Progenitor cell of endocrine pancreas (in vitro differentiated cells): Measurements from ENCODE around the gene CHST15. TPM values are rescaled to one million over a fixed set of nuclear protein-coding genes. Genes with fewer than 3 reads are reported as not detected.

ENCODE experiments used
- DNase-seq: peaks from one replicate; pipeline ENCODE4 v3.0.0; 2021; ENCODE audit warnings: low spot score; ENCODE audit not compliant: unreplicated experiment
- H3K27ac Mint-ChIP-seq: 2 replicates; pipeline ENCODE4 v1.8.0; 2021; ENCODE audit warnings: mild to moderate bottlenecking, moderate library complexity, mixed read lengths
- H3K27me3 Mint-ChIP-seq: 2 replicates; pipeline ENCODE4 v1.8.0; 2021; ENCODE audit warnings: mixed read lengths
- H3K36me3 Mint-ChIP-seq: 2 replicates; pipeline ENCODE4 v1.8.0; 2022; ENCODE audit warnings: mixed read lengths; ENCODE audit not compliant: insufficient read depth
- H3K4me1 Mint-ChIP-seq: 2 replicates; pipeline ENCODE4 v1.8.0; 2021; ENCODE audit warnings: low read depth, mixed read lengths
- H3K4me3 Mint-ChIP-seq: 2 replicates; pipeline ENCODE4 v1.8.0; 2021; ENCODE audit warnings: low read depth, mild to moderate bottlenecking, moderate library complexity, mixed read lengths
- H3K9me3 Mint-ChIP-seq: 2 replicates; pipeline ENCODE4 v1.8.0; 2021; ENCODE audit warnings: low read depth, mixed read lengths
- CTCF ChIP-seq: fragments of 200-600 bp; sonication (generic); IDR thresholded peaks from one replicate; pipeline ENCODE4 v1.5.0; 2021; ENCODE audit warnings: antibody characterized with exemption, mild to moderate bottlenecking; ENCODE audit not compliant: unreplicated experiment
- total RNA-seq: library from RNA; stranded (reverse); gene quantifications from 2 replicates; pipeline ENCODE4 v1.2.1, GENCODE V29; 2021

The CHST15 gene
- total RNA-seq, 1 donor from 2014 or later, result 7.9 TPM

- Mint-ChIP-seq H3K4me1 (no peaks in the 10 kb centered on the region), H3K27me3 (peaks cover 6% of the 10 kb centered on the region), H3K27ac (no peak overlapping the region), H3K4me3 (no peak overlapping the region), H3K9me3 (no peaks in the 10 kb centered on the region), H3K36me3 (no peaks in the 10 kb centered on the region)
- no peak for TF ChIP-seq CTCF
- no peak for DNase-seq
Measured at GRCh38 chr10:124123156-124123555, 29.8 kb upstream of the CHST15 start.

GRCh38 chr10:124122211-124122610 lies 28.8 kb upstream of the CHST15 start:
- no peaks in the 10 kb centered on the region for H3K36me3 Mint-ChIP-seq
- no peaks in the 10 kb centered on the region for H3K4me1 Mint-ChIP-seq
- TF ChIP-seq CTCF, result no peak
- no peak overlapping the region for H3K27ac Mint-ChIP-seq
- H3K4me3 Mint-ChIP-seq, result no peak overlapping the region
- H3K9me3 Mint-ChIP-seq, result no peaks in the 10 kb centered on the region
- H3K27me3 Mint-ChIP-seq, result peaks cover 8% of the 10 kb centered on the region
- DNase-seq, result no peak

- Mint-ChIP-seq H3K36me3 (no peaks in the 10 kb centered on the region), H3K27ac (no peak overlapping the region), H3K4me3 (no peak overlapping the region), H3K9me3 (no peaks in the 10 kb centered on the region), H3K4me1 (no peaks in the 10 kb centered on the region), H3K27me3 (peaks cover 14% of the 10 kb centered on the region)
- no peak for DNase-seq
- TF ChIP-seq CTCF, result no peak
Measured at GRCh38 chr10:124120410-124121061, 27.1 kb upstream of the CHST15 start.

- no peak for DNase-seq
- Mint-ChIP-seq H3K4me1 (no peaks in the 10 kb centered on the region), H3K27me3 (peaks cover 14% of the 10 kb centered on the region), H3K4me3 (no peak overlapping the region), H3K36me3 (no peaks in the 10 kb centered on the region), H3K9me3 (no peaks in the 10 kb centered on the region), H3K27ac (no peak overlapping the region)
- TF ChIP-seq CTCF, result no peak
Measured at GRCh38 chr10:124119946-124120345, 26.5 kb upstream of the CHST15 start.

DNA sequence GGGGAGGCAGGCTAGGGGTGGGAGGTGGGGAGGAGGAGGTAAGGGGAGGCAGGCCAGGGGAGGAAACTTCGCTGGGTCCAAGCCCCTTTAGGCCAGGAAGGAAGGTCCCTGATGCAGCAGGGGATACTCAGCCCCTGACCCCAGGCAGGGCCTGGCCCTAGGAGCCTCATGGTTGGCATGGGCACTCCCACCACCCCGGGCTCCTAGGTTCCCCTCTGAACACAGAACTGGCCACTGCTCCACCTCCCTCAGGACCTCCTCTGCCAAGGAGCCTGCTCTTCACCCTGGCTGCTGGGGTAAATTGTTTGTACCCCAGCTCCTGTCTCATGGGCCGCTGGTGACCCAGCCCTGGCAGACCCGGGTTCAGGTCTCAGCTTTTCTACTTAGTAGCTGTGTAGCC lies 25.8 kb upstream of the CHST15 start:
- Mint-ChIP-seq H3K36me3 (no peaks in the 10 kb centered on the region), H3K27ac (no peak overlapping the region), H3K9me3 (no peaks in the 10 kb centered on the region), H3K4me1 (no peaks in the 10 kb centered on the region), H3K27me3 (peaks cover 21% of the 10 kb centered on the region), H3K4me3 (no peak overlapping the region)
- no peak for TF ChIP-seq CTCF
- no peak for DNase-seq
